WTC11 (cell line): ENCODE measurements around the gene SPATA2. TPM values are rescaled to one million over a fixed set of nuclear protein-coding genes. Genes with fewer than 3 reads are reported as not detected.

Experiments used
- ATAC-seq: fragments of 200-7000 bp; cut with Tn5 transposase; 2 replicates; pipeline ENCODE4 v1.10.0; 2021; ENCODE audit warnings: mild to moderate bottlenecking, moderate library complexity
- CTCF ChIA-PET: fragments of 300-600 bp; sonication (Branson Sonifier 250); formaldehyde crosslinking; loops from one replicate; lab custom pipeline; 2021; ENCODE audit warnings: antibody characterized with exemption; lab: Charles Lee
- POLR2A ChIA-PET: fragments of 350-600 bp; sonication (Branson Sonifier 250); formaldehyde crosslinking; loops from one replicate; lab custom pipeline; 2021; ENCODE audit warnings: antibody characterized with exemption; lab: Charles Lee
- DNase-seq: peaks from one replicate; pipeline ENCODE4 v3.0.0; 2021; ENCODE audit warnings: low spot score
- H3K27ac Mint-ChIP-seq: 2 replicates; pipeline ENCODE4 v1.8.0; 2021; ENCODE audit warnings: mixed read lengths
- H3K27me3 Mint-ChIP-seq: 2 replicates; pipeline ENCODE4 v1.8.0; 2021; ENCODE audit warnings: low read depth, mild to moderate bottlenecking, moderate library complexity, mixed read lengths
- H3K36me3 Mint-ChIP-seq: 2 replicates; pipeline ENCODE4 v1.8.0; 2021; ENCODE audit warnings: mixed read lengths
- H3K4me1 Mint-ChIP-seq: 2 replicates; pipeline ENCODE4 v1.8.0; 2022; ENCODE audit warnings: mixed read lengths
- H3K4me3 Mint-ChIP-seq: 2 replicates; pipeline ENCODE4 v1.8.0; 2021; ENCODE audit warnings: mild to moderate bottlenecking, moderate library complexity, mixed read lengths
- H3K9me3 Mint-ChIP-seq: 2 replicates; pipeline ENCODE4 v1.8.0; 2021; ENCODE audit warnings: mixed read lengths
- AR ChIP-seq: fragments of 250-450 bp; sonication (Bioruptor Pico); IDR thresholded peaks from 2 replicates; pipeline ENCODE4 v1.9.0; 2021; ENCODE audit warnings: mild to moderate bottlenecking
- CBFB ChIP-seq: sonication (generic); formaldehyde crosslinking; IDR thresholded peaks from 2 replicates; pipeline ENCODE4 v1.8.1; 2022; ENCODE audit warnings: mild to moderate bottlenecking, low read depth, missing genetic modification reagents
- CREM ChIP-seq: sonication (generic); formaldehyde crosslinking; IDR thresholded peaks from 2 replicates; pipeline ENCODE4 v1.8.1; 2022; ENCODE audit warnings: mild to moderate bottlenecking, missing genetic modification reagents, moderate library complexity
- FOXK1 ChIP-seq: sonication (generic); formaldehyde crosslinking; IDR thresholded peaks from 2 replicates; pipeline ENCODE4 v1.8.0; 2022; ENCODE audit warnings: mild to moderate bottlenecking, moderate library complexity, missing genetic modification reagents
- GABPB1 ChIP-seq: sonication (generic); formaldehyde crosslinking; IDR thresholded peaks from 2 replicates; pipeline ENCODE4 v1.8.1; 2023; ENCODE audit warnings: mild to moderate bottlenecking, missing genetic modification reagents
- JUN ChIP-seq: sonication (generic); formaldehyde crosslinking; IDR thresholded peaks from 2 replicates; pipeline ENCODE4 v1.8.0; 2023; ENCODE audit warnings: mild to moderate bottlenecking, missing genetic modification reagents
- NFYB ChIP-seq: sonication (generic); formaldehyde crosslinking; conservative IDR thresholded peaks from 2 replicates; pipeline ENCODE4 v1.8.0; 2022; ENCODE audit warnings: low read depth, missing genetic modification reagents
- NR2C2 ChIP-seq: sonication (generic); formaldehyde crosslinking; IDR thresholded peaks from 2 replicates; pipeline ENCODE4 v1.8.0; 2022; ENCODE audit warnings: mild to moderate bottlenecking, missing genetic modification reagents
- PRDM15 ChIP-seq: sonication (generic); formaldehyde crosslinking; IDR thresholded peaks from 2 replicates; pipeline ENCODE4 v1.8.0; 2022; ENCODE audit warnings: missing genetic modification reagents
- PREB ChIP-seq: sonication (generic); formaldehyde crosslinking; IDR thresholded peaks from 2 replicates; pipeline ENCODE4 v1.8.1; 2022; ENCODE audit warnings: mild to moderate bottlenecking, missing genetic modification reagents, moderate library complexity, borderline replicate concordance
- SMAD3 ChIP-seq: sonication (generic); formaldehyde crosslinking; IDR thresholded peaks from 2 replicates; pipeline ENCODE4 v1.8.0; 2022; ENCODE audit warnings: missing genetic modification reagents, mild to moderate bottlenecking, borderline replicate concordance
- STAT6 ChIP-seq: sonication (generic); formaldehyde crosslinking; conservative IDR thresholded peaks from 2 replicates; pipeline ENCODE4 v1.8.1; 2023; ENCODE audit warnings: mild to moderate bottlenecking, low read depth, missing genetic modification reagents, moderate library complexity
- TEAD1 ChIP-seq: sonication (generic); formaldehyde crosslinking; IDR thresholded peaks from 2 replicates; pipeline ENCODE4 v1.8.0; 2022; ENCODE audit warnings: mild to moderate bottlenecking, missing genetic modification reagents
- TP53 ChIP-seq: sonication (generic); formaldehyde crosslinking; IDR thresholded peaks from 2 replicates; pipeline ENCODE4 v1.8.1; 2023; ENCODE audit warnings: mild to moderate bottlenecking, missing genetic modification reagents
- USF2 ChIP-seq: sonication (generic); formaldehyde crosslinking; IDR thresholded peaks from 2 replicates; pipeline ENCODE4 v1.8.1; 2023; ENCODE audit warnings: mild to moderate bottlenecking, missing genetic modification reagents, moderate library complexity
- ZNF423 ChIP-seq: fragments of 250-450 bp; sonication (Bioruptor Pico); IDR thresholded peaks from 2 replicates; pipeline ENCODE4 v2.1.2; 2022; ENCODE audit warnings: mild to moderate bottlenecking, moderate library complexity
- ZNF671 ChIP-seq: fragments of 250-450 bp; sonication (Bioruptor Pico); IDR thresholded peaks from 2 replicates; pipeline ENCODE4 v1.8.0; 2021; ENCODE audit warnings: mild to moderate bottlenecking
- ZSCAN18 ChIP-seq: fragments of 250-450 bp; sonication (Bioruptor Pico); IDR thresholded peaks from 2 replicates; pipeline ENCODE4 v2.1.2; 2022; ENCODE audit warnings: mild to moderate bottlenecking, moderate library complexity
- total RNA-seq: library from RNA; stranded (reverse); gene quantifications from 3 replicates; pipeline ENCODE4 v1.2.3, GENCODE V29; 2021

Gene SPATA2
- total RNA-seq, 1 experiment from 2014 or later: 11.3 TPM

GRCh38 chr20:49905415-49906091 lies 9.8 kb downstream of the SPATA2 start:
- CTCF ChIA-PET: interaction anchor here (0.5 to 2.3 kb wide), 2 partner anchors 17 to 25 kb away, joined by 3 to 8 read pairs; no protein-coding TSS in a partner anchor
- Mint-ChIP-seq H3K4me3 (no peak overlapping the region), H3K27ac (no peak overlapping the region)
- TF ChIP-seq TEAD1 (CRISPR knock-in tag) (no peak), PRDM15 (CRISPR knock-in tag) (no peak), AR (no peak), SMAD3 (no peak), ZSCAN18 (CRISPR knock-in tag) (no peak), ZNF423 (no peak), USF2 (CRISPR knock-in tag) (no peak), JUN (CRISPR knock-in tag) (no peak)
- TF ChIP-seq, all 79 proteins: peak for 0
- no peak for DNase-seq
- Mint-ChIP-seq H3K4me1 (no peaks in the 10 kb centered on the region), H3K36me3 (peaks cover 22% of the 10 kb centered on the region), H3K9me3 (no peaks in the 10 kb centered on the region), H3K27me3 (no peaks in the 10 kb centered on the region)
- no peak for ATAC-seq
- POLR2A ChIA-PET: no interaction called here

GRCh38 chr20:49904440-49905214 lies 10.7 kb downstream of the SPATA2 start:
- peaks cover 22% of the 10 kb centered on the region for H3K36me3 Mint-ChIP-seq
- H3K27ac Mint-ChIP-seq: no peak overlapping the region
- DNase-seq: no peak
- POLR2A ChIA-PET: no interaction called here
- H3K4me1 Mint-ChIP-seq: no peaks in the 10 kb centered on the region
- TF ChIP-seq CBFB (CRISPR knock-in tag) (no peak), TP53 (no peak), NFYB (no peak), GABPB1 (CRISPR knock-in tag) (no peak), ZNF671 (CRISPR knock-in tag) (no peak), FOXK1 (no peak), CREM (CRISPR knock-in tag) (no peak), NR2C2 (no peak), STAT6 (CRISPR knock-in tag) (no peak), PREB (CRISPR knock-in tag) (no peak)
- TF ChIP-seq, all 79 proteins: peak for 0
- H3K4me3 Mint-ChIP-seq: no peak overlapping the region
- H3K9me3 Mint-ChIP-seq: no peaks in the 10 kb centered on the region
- H3K27me3 Mint-ChIP-seq: no peaks in the 10 kb centered on the region
- ATAC-seq: no peak
- CTCF ChIA-PET: interaction anchor here (0.6 to 1.6 kb wide), 2 partner anchors 237 to 363 kb away, joined by 3 to 4 read pairs; no protein-coding TSS in a partner anchor
